Panc1 (cell line): Measurements from ENCODE around the gene FRMD5.

Source experiments
- CTCF ChIP-seq: fragments of 450-650 bp; IDR thresholded peaks from 2 replicates; pipeline ENCODE4 v1.5.1; 2017; ENCODE audit warnings: mild to moderate bottlenecking
- POLR2AphosphoS5 ChIP-seq: IDR thresholded peaks from 2 replicates; pipeline ENCODE4 v1.6.1; 2012; ENCODE audit warnings: mild to moderate bottlenecking, low read depth, low read length, moderate library complexity
- SIN3A ChIP-seq: IDR thresholded peaks from 2 replicates; pipeline ENCODE4 v1.6.1; 2012; ENCODE audit warnings: low read depth, mild to moderate bottlenecking, low read length, moderate library complexity, borderline replicate concordance; ENCODE audit not compliant: insufficient read depth

- TF ChIP-seq POLR2AphosphoS5 = no peak
- no peak for TF ChIP-seq CTCF
- no peak for TF ChIP-seq SIN3A
Observed at GRCh38 chr15:43913026-43913780, 281.9 kb downstream of the FRMD5 start.
